ENCODE results near the gene LRRC75B. TPM values are rescaled to one million over a fixed set of nuclear protein-coding genes. Genes with fewer than 3 reads are reported as not detected.
A peak's percentile ranks its signal among the peaks of the same experiment; 100 is the strongest.
"Not testable (repeated sequence)": the region's sequence is repeated elsewhere in the genome, so short reads cannot be mapped to it uniquely, and the experiment has no call there.

LRRC75B gene, protein sequence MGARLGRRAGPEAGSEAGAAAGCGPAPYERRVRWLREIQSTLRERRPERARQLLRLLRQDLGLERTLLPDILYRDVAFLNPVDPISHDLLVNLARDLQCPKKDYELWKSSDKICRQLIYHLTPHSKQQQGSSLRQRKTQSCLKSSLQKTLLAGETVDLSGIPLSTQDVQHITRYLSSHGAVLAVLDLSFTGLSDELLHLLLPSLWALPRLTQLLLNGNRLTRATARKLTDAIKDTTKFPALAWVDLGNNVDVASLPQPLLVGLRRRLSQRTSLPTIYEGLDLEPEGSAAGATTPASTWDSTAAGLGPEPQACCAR
- total RNA-seq, result 7.8 and 8.2 TPM in 2 replicates

GRCh38 chr22:24592851-24593558 is at the start of gene LRRC75B:
LRRC75B (minus strand) TSS chr22:24593073; CDS start chr22:24593039, 34 bp downstream.
- peak; percentile 60 for DNase-seq (ENCODE audit: low read depth)

GRCh38 chr22:24642307-24642706 is 49.4 kb upstream of the LRRC75B start:
- DNase-seq (ENCODE audit: low read depth), result not testable (repeated sequence)

- DNase-seq (ENCODE audit: low read depth), result not testable (repeated sequence)
Measured at GRCh38 chr22:24636513-24636912, 43.6 kb upstream of the LRRC75B start.

- DNase-seq (ENCODE audit: low read depth), result not testable (repeated sequence)
Measured at GRCh38 chr22:24634776-24635389, 42.0 kb upstream of the LRRC75B start.

DNA sequence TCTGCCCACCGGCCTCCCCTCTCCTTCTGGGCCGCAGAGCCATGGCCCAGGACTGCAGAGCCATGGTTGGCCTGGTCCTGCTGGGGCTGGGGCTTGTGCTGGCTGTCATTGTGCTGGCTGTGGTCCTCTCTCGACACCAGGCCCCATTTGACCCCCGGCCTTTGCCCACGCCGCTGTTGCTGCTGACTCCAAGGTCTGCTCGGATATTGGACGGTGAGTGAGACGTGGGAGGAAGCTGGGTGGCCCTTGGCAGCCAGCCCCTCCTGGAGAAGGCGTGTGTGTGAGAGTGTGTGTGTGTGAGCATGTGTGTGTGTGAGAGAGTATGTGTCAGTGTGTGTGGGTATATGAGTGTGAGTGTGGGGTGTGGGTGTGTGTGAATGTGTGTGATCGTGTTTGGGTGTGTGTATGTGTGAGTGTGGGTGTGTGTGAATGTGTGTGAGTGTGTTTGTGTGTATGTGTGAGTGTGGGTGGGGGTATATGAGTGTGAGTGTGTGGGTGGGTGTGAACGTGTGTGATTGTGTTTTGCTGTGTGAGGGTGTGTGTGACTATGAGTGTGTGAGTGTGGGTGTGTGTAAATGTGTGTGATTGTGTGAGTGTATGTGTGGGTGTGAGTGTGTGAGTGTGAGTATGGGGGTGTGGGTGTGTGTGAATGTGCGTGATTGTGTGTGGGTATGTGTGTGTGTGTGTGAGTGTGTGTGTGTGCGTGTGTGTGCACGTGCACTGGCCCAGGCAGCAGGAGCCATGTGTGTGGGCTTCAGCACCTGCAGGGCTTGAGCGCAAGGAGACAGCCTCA is 40.6 kb upstream of the LRRC75B start:
- DNase-seq (ENCODE audit: low read depth), result peak; percentile 21

DNA sequence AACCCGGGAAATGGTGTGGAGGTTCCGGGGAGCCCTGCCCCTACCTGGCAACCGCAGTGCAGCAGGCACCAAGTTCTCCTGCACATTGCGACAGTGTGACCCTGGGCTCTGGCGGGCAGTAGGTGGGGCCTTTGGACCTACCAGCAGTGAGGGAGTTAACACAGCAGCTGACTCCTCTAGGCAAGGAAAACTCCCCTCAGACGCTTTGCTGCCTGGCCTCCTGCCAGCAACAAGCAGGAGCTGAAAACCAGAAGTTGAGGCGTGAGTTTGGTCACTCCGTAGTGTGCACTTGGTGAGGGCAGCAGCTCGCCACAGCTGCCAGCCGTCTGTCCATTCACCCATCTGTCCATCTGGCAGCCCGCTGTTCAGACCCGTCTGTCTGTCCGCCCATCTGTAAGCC is 39.8 kb upstream of the LRRC75B start:
- peak; percentile 51 for DNase-seq (ENCODE audit: low read depth)

DNA sequence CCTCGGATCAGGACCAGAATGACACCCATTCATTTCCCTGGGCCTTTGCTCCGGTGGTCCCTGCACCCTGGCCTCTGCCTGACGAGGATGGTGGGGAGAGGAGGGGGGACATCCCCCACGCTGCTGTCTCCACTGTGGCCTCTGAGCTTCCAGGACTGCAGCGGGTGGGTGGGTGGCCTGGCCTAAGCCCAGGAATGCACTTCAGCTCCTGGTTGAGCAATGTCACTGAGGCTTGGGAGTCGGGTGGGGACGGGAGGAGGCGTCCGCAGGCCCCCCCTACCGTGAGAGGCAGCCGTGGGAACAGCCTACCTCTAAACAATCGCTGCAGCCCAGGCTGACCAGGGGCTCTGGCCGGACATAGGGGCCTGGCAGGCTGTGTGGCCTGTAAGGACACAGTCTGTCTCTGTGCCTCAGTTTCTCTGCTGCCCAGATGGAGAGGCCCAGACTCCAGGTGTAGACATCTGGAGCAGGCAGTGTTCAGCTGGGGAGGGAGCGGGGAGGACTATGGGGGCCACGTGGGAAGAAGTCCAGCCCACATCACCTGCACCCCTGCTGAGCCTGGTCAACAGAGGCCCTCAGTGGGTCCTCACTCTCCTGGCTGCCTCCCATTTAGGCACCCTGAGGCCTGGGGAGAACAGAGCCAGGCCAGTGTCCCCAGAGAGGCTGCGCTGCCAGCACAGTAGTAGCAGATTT is 38.7 kb upstream of the LRRC75B start:
- peak; percentile 66 for DNase-seq (ENCODE audit: low read depth)

DNA sequence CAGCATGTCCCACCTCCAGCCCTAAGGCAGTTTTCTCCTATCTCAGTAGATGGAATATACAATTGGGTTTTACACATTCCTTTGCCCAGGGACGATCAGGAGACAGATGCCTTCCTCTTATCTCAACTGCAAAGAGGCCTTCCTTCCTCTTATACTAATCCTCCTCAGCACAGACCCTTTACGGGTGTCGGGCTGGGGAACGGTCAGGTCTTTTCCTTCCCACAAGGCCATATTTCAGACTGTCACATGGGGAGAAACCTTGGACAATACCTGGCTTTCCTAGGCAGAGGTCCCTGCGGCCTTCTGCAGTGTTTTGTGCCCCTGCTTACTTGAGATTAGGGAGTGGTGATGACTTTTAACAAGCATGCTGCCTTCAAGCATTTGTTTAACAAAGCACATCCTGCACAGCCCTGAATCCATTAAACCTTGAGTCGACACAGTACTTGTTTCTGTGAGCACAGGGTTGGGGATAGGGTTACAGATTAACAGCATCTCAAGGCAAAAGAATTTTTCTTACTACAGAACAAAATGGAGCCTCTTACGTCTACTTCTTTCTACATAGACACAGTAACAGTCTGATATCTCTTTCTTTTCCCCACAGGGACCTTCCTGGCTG is 38.0 kb upstream of the LRRC75B start:
- peak; percentile 89 for DNase-seq (ENCODE audit: low read depth)

GRCh38 chr22:24629069-24629468 is 36.2 kb upstream of the LRRC75B start:
- peak; percentile 35 for DNase-seq (ENCODE audit: low read depth)

DNA sequence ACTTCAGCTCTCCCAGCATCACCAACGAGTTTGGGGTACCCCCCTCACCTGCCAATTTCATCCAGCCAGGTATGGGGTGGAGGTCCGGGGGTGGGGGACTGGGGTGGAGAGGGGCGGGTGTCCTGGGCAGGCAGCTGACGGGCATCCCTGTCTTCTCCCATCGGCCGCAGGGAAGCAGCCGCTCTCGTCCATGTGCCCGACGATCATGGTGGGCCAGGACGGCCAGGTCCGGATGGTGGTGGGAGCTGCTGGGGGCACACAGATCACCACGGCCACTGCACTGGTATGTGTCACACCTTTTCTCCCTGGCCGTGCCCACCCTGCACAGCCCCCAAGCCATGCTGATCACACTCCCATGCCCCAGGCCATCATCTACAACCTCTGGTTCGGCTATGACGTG is 35.0 kb upstream of the LRRC75B start:
- not testable (repeated sequence) for DNase-seq (ENCODE audit: low read depth)

DNA sequence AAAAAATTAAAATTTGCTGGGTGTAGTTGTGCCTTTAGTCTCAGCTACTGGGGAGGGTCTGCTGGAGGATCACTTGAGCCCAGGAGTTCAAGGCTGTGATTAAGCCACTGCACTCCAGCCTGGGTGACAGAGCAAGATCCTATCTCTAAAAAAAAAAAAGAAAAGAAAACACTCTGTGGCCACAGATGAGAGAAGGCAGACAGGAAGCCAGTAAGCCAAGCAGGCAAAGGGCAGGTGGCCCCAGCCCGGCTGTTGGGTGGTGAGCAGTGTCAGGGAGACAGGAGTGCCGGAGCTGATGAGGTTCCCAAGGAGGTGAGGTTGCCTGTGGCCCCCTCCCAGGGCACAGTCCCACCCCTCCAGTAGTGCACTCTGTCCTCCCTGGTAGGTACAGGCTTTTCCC is 29.7 kb upstream of the LRRC75B start:
- not testable (repeated sequence) for DNase-seq (ENCODE audit: low read depth)

GRCh38 chr22:24621244-24621643 is 28.4 kb upstream of the LRRC75B start:
- DNase-seq (ENCODE audit: low read depth), result not testable (repeated sequence)

DNA sequence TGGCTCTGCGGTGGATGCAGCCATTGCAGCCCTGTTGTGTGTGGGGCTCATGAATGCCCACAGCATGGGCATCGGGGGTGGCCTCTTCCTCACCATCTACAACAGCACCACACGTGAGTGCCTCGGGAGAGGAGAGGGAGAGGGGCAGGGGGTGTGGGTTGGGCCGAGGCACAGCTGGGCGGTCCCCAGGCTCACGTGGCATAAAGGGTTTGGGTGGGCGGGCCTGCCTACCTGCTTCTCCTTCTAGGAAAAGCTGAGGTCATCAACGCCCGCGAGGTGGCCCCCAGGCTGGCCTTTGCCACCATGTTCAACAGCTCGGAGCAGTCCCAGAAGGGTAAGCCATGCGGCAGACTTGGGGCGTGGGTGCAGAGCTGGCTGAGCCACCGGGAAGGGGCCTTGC is 21.9 kb upstream of the LRRC75B start:
- DNase-seq (ENCODE audit: low read depth), result not testable (repeated sequence)

GRCh38 chr22:24609888-24610287 is 17.0 kb upstream of the LRRC75B start:
- not testable (repeated sequence) for DNase-seq (ENCODE audit: low read depth)

GRCh38 chr22:24608327-24608726 is 15.5 kb upstream of the LRRC75B start:
- DNase-seq (ENCODE audit: low read depth), result not testable (repeated sequence)

DNA sequence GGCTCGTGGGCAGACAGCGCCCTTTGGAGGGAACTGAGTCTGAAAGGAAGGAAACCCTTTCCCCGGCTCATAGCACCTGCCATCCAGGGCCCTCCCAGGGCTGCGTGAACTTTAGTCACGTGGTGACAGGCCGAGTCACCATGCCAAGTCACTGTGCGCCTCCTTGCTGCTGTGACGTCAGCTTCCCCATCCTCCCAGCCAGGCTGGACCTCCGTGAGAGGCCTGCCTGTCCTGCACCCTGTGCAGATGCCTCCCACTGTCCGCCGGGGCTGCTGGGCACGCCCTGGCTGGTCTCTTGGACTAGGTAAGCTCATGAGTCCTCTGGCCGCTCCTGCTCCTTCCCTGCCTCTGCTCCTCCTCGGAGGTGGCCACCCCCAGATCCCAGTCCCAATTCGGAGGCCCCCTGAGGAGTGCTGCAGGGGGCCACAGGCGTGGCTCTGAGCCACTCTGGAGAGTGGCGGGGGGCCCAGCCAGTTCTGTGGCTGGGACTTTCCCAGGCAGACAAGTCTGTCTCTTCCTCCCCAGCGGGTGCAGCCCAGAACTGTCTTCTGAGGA is 14.6 kb upstream of the LRRC75B start:
- not testable (repeated sequence) for DNase-seq (ENCODE audit: low read depth)

GRCh38 chr22:24606340-24606739 is 13.5 kb upstream of the LRRC75B start:
- not testable (repeated sequence) for DNase-seq (ENCODE audit: low read depth)

DNA sequence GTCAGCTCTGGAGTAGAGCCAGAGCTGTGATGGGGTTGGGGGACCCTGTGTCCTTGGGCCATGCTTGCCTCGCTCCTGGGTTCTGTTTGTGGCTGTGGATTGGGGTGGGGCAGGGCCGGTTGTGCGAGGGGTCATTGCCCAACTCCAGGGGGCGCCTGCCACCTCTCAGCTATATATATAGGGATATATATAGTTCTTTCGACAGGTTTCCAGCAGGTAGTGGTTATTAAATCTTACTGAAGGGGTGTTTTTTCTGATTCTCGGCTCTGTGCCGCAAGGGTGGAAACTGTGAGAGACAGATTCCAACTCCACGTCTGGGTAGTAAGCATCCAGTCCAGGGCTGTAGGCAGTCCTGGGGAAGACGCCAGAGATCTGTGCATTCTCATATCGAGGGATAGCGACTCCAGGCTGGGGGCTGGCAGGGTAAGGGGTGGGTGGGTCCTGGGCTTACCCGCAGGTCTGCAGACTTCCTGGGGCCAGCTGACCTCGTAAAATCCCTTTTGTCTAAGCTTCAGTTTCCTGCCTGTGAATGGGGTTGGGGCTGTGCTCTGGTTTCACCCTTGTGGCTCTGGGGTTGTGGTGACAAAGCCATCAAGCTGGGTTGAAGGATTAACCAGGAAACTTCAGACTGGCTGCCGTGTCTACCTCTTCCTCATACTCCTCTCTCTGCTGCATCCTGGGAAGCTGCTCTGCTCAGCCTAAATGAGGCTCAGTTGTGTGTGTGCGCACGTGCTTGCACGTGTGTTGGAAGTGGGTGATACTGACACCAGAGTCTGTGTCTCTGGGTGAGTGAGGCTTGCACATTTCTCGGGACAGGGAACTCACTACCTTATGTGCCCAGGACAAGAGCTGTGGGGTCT is 11.1 kb upstream of the LRRC75B start:
- not testable (repeated sequence) for DNase-seq (ENCODE audit: low read depth)

All from renal cortical epithelial cell (primary cell).